ENCODE measurements around the gene TCAP. TPM values are rescaled to one million over a fixed set of nuclear protein-coding genes. Genes with fewer than 3 reads are reported as not detected.

Gene TCAP
- total and polyA plus RNA-seq, 10 of the 15 experiments (the other 5 are each of a cell fraction or from before 2014, with no cell fraction given), result 0.17 to 1.0 (median 0.36) TPM; not detected in 3

DNA sequence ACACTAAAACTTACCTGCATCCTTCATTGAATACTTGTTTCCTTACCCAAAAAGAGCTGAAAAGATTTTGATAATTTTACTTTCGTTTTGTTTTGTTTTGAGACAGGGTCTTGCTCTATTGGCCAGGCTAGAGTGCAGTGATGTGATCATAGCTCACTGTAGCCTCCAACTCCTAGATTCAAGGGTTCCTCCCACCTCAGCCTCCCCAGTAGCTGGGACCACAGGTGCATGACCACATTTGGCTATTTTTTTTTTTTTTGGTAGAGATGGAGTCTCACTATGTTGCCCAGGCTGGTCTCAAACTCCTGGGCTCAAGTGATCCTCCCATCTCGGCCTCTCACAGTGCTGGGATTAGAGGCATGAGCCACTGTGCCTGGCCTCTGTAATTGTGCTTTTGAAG lies 10.0 kb upstream of the TCAP start:
- in situ Hi-C loops (cut with MboI), result no loop called here
- ChIA-PET POLR2A (no interaction called here), SMC1A (ENCODE audit: uncharacterized antibody, unreplicated experiment) (interaction anchor here (0.5 to 1.4 kb wide), 6 partner anchors 10 to 327 kb away, joined by 3 to 6 read pairs (median 4); no protein-coding TSS in a partner anchor), RAD21 (ENCODE audit: unreplicated experiment) (interaction anchor here (1.1 kb wide), 1 partner anchor 16 kb away, joined by 7 read pairs; no protein-coding TSS in a partner anchor), CTCF (interaction anchor here (0.6 to 8.8 kb wide), 29 partner anchors 9 to 530 kb away, joined by 3 to 100 read pairs (median 7); partner anchors contain the start of genes MIEN1, PGAP3, PNMT and STARD3)
- Histone ChIP-seq H3K4me2 (ENCODE audit: control insufficient read depth, insufficient read depth) (no peak overlapping the region), H3K4me1 (ENCODE audit: control insufficient read depth, insufficient read depth, low read length) (peaks cover 6% of the 10 kb centered on the region; the same call in 1 of the 2 replicates), H3K27me3 (replicated peaks in 1 of 2; ENCODE audit: control insufficient read depth in 2 of 2, insufficient read depth in 2 of 2, low read length in 1 of 2) (no peaks in the 10 kb centered on the region), H3K79me2 (ENCODE audit: control insufficient read depth, insufficient read depth, low read length) (no peaks in the 10 kb centered on the region; the same call in 1 of the 2 replicates), H3K9ac (ENCODE audit: control insufficient read depth, insufficient read depth, low read length) (no peak overlapping the region), H4K20me1 (ENCODE audit: control insufficient read depth, insufficient read depth) (no peaks in the 10 kb centered on the region), H3K9me3 (replicated peaks; ENCODE audit: control insufficient read depth, insufficient read depth, low read length) (no peaks in the 10 kb centered on the region), H3K4me3 (no peak overlapping the region), H3K27ac (ENCODE audit: control insufficient read depth, insufficient read depth) (no peak overlapping the region), H2AFZ (ENCODE audit: control insufficient read depth, low read depth, low read length) (no peak overlapping the region), H3K36me3 (ENCODE audit: control insufficient read depth in 2 of 2, insufficient read depth in 2 of 2, low read length in 1 of 2) (peaks cover 11 to 12% of the 10 kb centered on the region in 2 experiments; a peak in 3 of 4 replicates)
- no TSS peak for BruUV-seq (replicated peaks)
- FAIRE-seq (no peak), DNase-seq (ENCODE audit: low read depth, low spot score) (no peak), ATAC-seq (no peak)
- intact Hi-C loops (cut with micrococcal nuclease; ENCODE audit: unreplicated experiment), result no loop called here
- TF ChIP-seq, protein P1, sequence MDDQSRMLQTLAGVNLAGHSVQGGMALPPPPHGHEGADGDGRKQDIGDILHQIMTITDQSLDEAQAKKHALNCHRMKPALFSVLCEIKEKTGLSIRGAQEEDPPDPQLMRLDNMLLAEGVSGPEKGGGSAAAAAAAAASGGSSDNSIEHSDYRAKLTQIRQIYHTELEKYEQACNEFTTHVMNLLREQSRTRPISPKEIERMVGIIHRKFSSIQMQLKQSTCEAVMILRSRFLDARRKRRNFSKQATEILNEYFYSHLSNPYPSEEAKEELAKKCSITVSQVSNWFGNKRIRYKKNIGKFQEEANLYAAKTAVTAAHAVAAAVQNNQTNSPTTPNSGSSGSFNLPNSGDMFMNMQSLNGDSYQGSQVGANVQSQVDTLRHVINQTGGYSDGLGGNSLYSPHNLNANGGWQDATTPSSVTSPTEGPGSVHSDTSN (IDR thresholded peaks at IDR 0.05; ENCODE audit: insufficient replicate concordance, low read depth, low read length), result no peak
- TF ChIP-seq SMC3 (IDR thresholded peaks at IDR 0.05; ENCODE audit: borderline replicate concordance, low read length), result no peak
- TF ChIP-seq, protein P2, sequence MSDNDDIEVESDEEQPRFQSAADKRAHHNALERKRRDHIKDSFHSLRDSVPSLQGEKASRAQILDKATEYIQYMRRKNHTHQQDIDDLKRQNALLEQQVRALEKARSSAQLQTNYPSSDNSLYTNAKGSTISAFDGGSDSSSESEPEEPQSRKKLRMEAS (IDR thresholded peaks at IDR 0.05; ENCODE audit: low read depth, low read length), result no peak
- TF ChIP-seq DPF2 (IDR thresholded peaks at IDR 0.05), result no peak
- no peak for TF ChIP-seq EZH2 (IDR thresholded peaks at IDR 0.05; ENCODE audit: borderline replicate concordance, control insufficient read depth, low read depth, low read length)
- no peak for TF ChIP-seq HCFC1 (IDR thresholded peaks at IDR 0.05; ENCODE audit: low read length)
- TF ChIP-seq SREBF1 (IDR thresholded peaks at IDR 0.05; ENCODE audit: low read length), result no peak
- TF ChIP-seq, protein P3, sequence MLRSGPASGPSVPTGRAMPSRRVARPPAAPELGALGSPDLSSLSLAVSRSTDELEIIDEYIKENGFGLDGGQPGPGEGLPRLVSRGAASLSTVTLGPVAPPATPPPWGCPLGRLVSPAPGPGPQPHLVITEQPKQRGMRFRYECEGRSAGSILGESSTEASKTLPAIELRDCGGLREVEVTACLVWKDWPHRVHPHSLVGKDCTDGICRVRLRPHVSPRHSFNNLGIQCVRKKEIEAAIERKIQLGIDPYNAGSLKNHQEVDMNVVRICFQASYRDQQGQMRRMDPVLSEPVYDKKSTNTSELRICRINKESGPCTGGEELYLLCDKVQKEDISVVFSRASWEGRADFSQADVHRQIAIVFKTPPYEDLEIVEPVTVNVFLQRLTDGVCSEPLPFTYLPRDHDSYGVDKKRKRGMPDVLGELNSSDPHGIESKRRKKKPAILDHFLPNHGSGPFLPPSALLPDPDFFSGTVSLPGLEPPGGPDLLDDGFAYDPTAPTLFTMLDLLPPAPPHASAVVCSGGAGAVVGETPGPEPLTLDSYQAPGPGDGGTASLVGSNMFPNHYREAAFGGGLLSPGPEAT (IDR thresholded peaks at IDR 0.05; ENCODE audit: low read depth), result no peak
- no peak for TF ChIP-seq IRF4 (IDR thresholded peaks at IDR 0.05; ENCODE audit: low read depth, low read length)
- no peak for TF ChIP-seq MTA3 (IDR thresholded peaks at IDR 0.05; ENCODE audit: borderline replicate concordance, low read length)
- TF ChIP-seq CBX3 (IDR thresholded peaks at IDR 0.05; ENCODE audit: borderline replicate concordance, low read depth), result no peak
- no peak for TF ChIP-seq BCL11A (IDR thresholded peaks at IDR 0.05; ENCODE audit: low read depth, low read length)
- TF ChIP-seq, protein P4, sequence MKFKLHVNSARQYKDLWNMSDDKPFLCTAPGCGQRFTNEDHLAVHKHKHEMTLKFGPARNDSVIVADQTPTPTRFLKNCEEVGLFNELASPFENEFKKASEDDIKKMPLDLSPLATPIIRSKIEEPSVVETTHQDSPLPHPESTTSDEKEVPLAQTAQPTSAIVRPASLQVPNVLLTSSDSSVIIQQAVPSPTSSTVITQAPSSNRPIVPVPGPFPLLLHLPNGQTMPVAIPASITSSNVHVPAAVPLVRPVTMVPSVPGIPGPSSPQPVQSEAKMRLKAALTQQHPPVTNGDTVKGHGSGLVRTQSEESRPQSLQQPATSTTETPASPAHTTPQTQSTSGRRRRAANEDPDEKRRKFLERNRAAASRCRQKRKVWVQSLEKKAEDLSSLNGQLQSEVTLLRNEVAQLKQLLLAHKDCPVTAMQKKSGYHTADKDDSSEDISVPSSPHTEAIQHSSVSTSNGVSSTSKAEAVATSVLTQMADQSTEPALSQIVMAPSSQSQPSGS (IDR thresholded peaks at IDR 0.05; ENCODE audit: low read length), result no peak
- TF ChIP-seq LARP7 (IDR thresholded peaks at IDR 0.05), result no peak
- TF ChIP-seq NFYA (IDR thresholded peaks at IDR 0.05; ENCODE audit: borderline replicate concordance, low read depth, low read length), result no peak
- TF ChIP-seq POU2F2 (IDR thresholded peaks at IDR 0.05; ENCODE audit: borderline replicate concordance, low read depth, low read length), result no peak
- TF ChIP-seq SIN3A (IDR thresholded peaks at IDR 0.05; ENCODE audit: low read depth, low read length), result no peak
- WGBS (ENCODE audit: insufficient coverage, insufficient replicate concordance, low lambda C conversion rate, missing lambda C conversion rate), result 46% methylated on average over 2 of the region's 2 CpGs
